ENCODE results near the gene LYST. TPM values are rescaled to one million over a fixed set of nuclear protein-coding genes. Genes with fewer than 3 reads are reported as not detected.

The LYST gene
- total RNA-seq, 1 experiment from 2014 or later, result 11.9 TPM

DNA sequence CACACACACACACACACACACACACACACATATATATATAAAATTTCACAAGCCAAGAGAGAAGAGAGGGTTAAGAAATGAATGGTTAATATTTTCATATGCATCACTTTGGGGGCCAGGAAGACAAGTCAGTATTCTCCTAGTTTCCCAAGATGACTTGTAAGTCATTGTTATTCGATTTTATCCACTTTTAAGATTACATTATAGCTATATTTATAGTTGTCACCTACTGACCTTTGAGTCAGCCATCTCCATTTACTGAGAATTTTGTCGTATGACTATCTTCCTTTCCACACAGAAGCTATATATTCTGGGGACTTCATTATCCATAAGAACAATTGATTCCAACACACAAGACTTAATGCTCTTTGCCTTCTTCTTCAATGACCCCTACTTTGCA, 8.9 kb downstream of the LYST start:
- BruUV-seq (replicated peaks), result no TSS peak
- CTCF ChIA-PET, result no interaction called here
- Mint-ChIP-seq H3K36me3 (ENCODE audit: insufficient read depth, unreplicated experiment) (no peaks in the 10 kb centered on the region), H3K27ac (ENCODE audit: unreplicated experiment) (no peak overlapping the region), H3K9me3 (ENCODE audit: low read depth, unreplicated experiment) (peaks cover 3% of the 10 kb centered on the region), H3K4me3 (ENCODE audit: low read depth, unreplicated experiment) (no peak overlapping the region), H3K4me1 (ENCODE audit: low read depth, unreplicated experiment) (no peaks in the 10 kb centered on the region), H3K27me3 (ENCODE audit: unreplicated experiment) (no peaks in the 10 kb centered on the region)
- no peak for TF ChIP-seq CTCF (IDR thresholded peaks at IDR 0.05; ENCODE audit: unreplicated experiment)
- no peak for DNase-seq
- intact Hi-C loops (cut with micrococcal nuclease; ENCODE audit: unreplicated experiment), result no loop called here

DNA sequence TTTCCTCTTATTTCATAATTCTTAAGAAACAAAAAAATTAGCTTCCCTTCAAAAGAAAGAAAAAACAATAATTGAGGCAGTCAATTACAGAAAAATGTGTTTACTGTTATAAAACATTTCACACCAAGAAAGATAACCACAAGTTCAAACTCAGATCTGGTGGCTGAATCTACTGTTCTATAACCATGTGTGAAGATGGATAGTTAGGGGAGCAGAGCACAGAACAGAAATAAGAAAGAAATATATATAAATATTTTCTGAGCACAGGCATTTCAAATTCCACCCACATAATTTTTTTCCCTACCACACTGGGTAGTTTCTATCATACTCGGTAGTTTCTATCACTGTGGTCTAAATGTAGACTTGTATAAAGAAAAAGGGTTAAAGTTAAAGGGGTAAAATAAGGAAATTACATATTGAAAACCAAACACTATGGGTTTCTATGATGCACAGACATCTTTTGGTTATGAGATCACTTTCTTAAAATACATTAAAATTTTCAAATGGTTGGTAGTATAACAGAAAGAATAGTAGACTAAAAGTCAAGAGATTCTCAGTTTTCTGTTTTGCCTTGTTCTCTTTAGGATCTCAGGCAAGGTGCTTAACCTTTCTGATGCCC, 10.8 kb downstream of the LYST start:
- TF ChIP-seq CTCF (IDR thresholded peaks at IDR 0.05; ENCODE audit: unreplicated experiment), result no peak
- no peaks in the 10 kb centered on the region for H3K4me1 Mint-ChIP-seq (ENCODE audit: low read depth, unreplicated experiment)
- H3K36me3 Mint-ChIP-seq (ENCODE audit: insufficient read depth, unreplicated experiment), result no peaks in the 10 kb centered on the region
- no peaks in the 10 kb centered on the region for H3K27me3 Mint-ChIP-seq (ENCODE audit: unreplicated experiment)
- no peak for DNase-seq
- CTCF ChIA-PET, result interaction anchor here (0.6 kb wide), 1 partner anchor 62 kb away, joined by 7 read pairs; no protein-coding TSS in a partner anchor
- peaks cover 3% of the 10 kb centered on the region for H3K9me3 Mint-ChIP-seq (ENCODE audit: low read depth, unreplicated experiment)
- no peak overlapping the region for H3K27ac Mint-ChIP-seq (ENCODE audit: unreplicated experiment)
- intact Hi-C loops (cut with micrococcal nuclease; ENCODE audit: unreplicated experiment), result no loop called here
- no TSS peak for BruUV-seq (replicated peaks)
- H3K4me3 Mint-ChIP-seq (ENCODE audit: low read depth, unreplicated experiment), result no peak overlapping the region

GRCh38 chr1:235854347-235854746, 12.4 kb downstream of the LYST start:
- H3K27ac Mint-ChIP-seq (ENCODE audit: unreplicated experiment), result no peak overlapping the region
- peaks cover 3% of the 10 kb centered on the region for H3K9me3 Mint-ChIP-seq (ENCODE audit: low read depth, unreplicated experiment)
- DNase-seq, result no peak
- no peaks in the 10 kb centered on the region for H3K27me3 Mint-ChIP-seq (ENCODE audit: unreplicated experiment)
- H3K36me3 Mint-ChIP-seq (ENCODE audit: insufficient read depth, unreplicated experiment), result no peaks in the 10 kb centered on the region
- intact Hi-C loops (cut with micrococcal nuclease; ENCODE audit: unreplicated experiment), result no loop called here
- CTCF ChIA-PET, result no interaction called here
- no peaks in the 10 kb centered on the region for H3K4me1 Mint-ChIP-seq (ENCODE audit: low read depth, unreplicated experiment)
- H3K4me3 Mint-ChIP-seq (ENCODE audit: low read depth, unreplicated experiment), result no peak overlapping the region
- BruUV-seq (replicated peaks), result no TSS peak
- no peak for TF ChIP-seq CTCF (IDR thresholded peaks at IDR 0.05; ENCODE audit: unreplicated experiment)

DNA sequence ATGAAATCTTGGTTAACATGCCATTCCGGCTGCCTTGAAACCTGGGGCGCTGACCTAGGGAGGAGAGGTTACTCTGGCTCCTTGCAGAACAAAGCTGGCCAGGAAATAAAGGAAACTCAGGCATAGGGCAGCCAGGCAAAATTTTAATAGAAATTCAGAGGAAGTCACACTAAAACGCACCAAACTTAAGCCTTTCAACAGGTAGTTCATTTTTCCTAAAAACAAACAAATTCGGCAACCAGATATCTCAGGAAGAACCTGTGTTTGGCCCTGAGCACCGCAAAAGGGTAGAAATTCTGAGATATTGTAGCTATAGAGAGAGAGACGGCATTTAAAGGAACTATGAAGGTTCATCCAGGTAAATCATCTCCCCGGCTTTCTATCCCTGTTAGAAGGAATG, 13.1 kb downstream of the LYST start:
- peaks cover 3% of the 10 kb centered on the region for H3K9me3 Mint-ChIP-seq (ENCODE audit: low read depth, unreplicated experiment)
- no peak for DNase-seq
- no peak overlapping the region for H3K4me3 Mint-ChIP-seq (ENCODE audit: low read depth, unreplicated experiment)
- no peaks in the 10 kb centered on the region for H3K27me3 Mint-ChIP-seq (ENCODE audit: unreplicated experiment)
- intact Hi-C loops (cut with micrococcal nuclease; ENCODE audit: unreplicated experiment), result no loop called here
- H3K36me3 Mint-ChIP-seq (ENCODE audit: insufficient read depth, unreplicated experiment), result no peaks in the 10 kb centered on the region
- no peaks in the 10 kb centered on the region for H3K4me1 Mint-ChIP-seq (ENCODE audit: low read depth, unreplicated experiment)
- no peak overlapping the region for H3K27ac Mint-ChIP-seq (ENCODE audit: unreplicated experiment)
- CTCF ChIA-PET, result interaction anchor here (0.9 kb wide), 1 partner anchor 11 kb away, joined by 3 read pairs; no protein-coding TSS in a partner anchor
- TF ChIP-seq CTCF (IDR thresholded peaks at IDR 0.05; ENCODE audit: unreplicated experiment), result no peak
- BruUV-seq (replicated peaks), result no TSS peak

Data from Calu3 (cell line).